T-helper 2 cell (primary cell): ENCODE results near the gene WFDC5.

Source experiments
- DNase-seq, 5 experiments: peaks; one replicate each; pipeline versions ENCODE4 v3.0.0 to v3.0.0-alpha.2; 2012 to 2022

The WFDC5 gene

GRCh38 chr20:45113865-45114264 is 1.1 kb downstream of the WFDC5 start:
- DNase-seq = no peak

GRCh38 chr20:45112754-45113153 is 2.2 kb downstream of the WFDC5 start:
- no peak for DNase-seq

GRCh38 chr20:45111799-45112471 is 3.0 kb downstream of the WFDC5 start:
- DNase-seq = peak in 1 of 5 experiments; percentile 57

GRCh38 chr20:45111285-45111684 is 3.7 kb downstream of the WFDC5 start:
- DNase-seq = no peak

GRCh38 chr20:45110301-45110700 is 4.7 kb downstream of the WFDC5 start:
- DNase-seq = no peak

- no peak for DNase-seq
Observed at GRCh38 chr20:45109634-45110033, 5.3 kb downstream of the WFDC5 start.

- no peak for DNase-seq
Observed at GRCh38 chr20:45105317-45105716, 9.7 kb downstream of the WFDC5 start.

GRCh38 chr20:45104786-45105185 is 10.2 kb downstream of the WFDC5 start:
- no peak for DNase-seq

GRCh38 chr20:45103072-45103471 is 11.9 kb downstream of the WFDC5 start:
- no peak for DNase-seq

- no peak for DNase-seq
Observed at GRCh38 chr20:45101333-45101850, 13.6 kb downstream of the WFDC5 start.

GRCh38 chr20:45100563-45101245 is 14.3 kb downstream of the WFDC5 start, which contains the start of gene KCNS1:
Gene KCNS1, minus strand, starts transcription at chr20:45101127. Its CDS starts 1,891 bp downstream, at chr20:45099236.
- no peak for DNase-seq

- peak in 1 of 5 experiments; percentile 71 for DNase-seq
Observed at GRCh38 chr20:45098103-45098773, 16.7 kb downstream of the WFDC5 start.

GRCh38 chr20:45097485-45098102 is 17.4 kb downstream of the WFDC5 start:
- DNase-seq = peak in 3 of 5 experiments; percentile 9 to 82 (median 11)

- DNase-seq = no peak
Observed at GRCh38 chr20:45096781-45097180, 18.2 kb downstream of the WFDC5 start.

GRCh38 chr20:45095805-45096238 is 19.2 kb downstream of the WFDC5 start:
- DNase-seq = peak in 4 of 5 experiments; percentile 22 to 66 (median 26)

GRCh38 chr20:45094864-45095574 is 20.0 kb downstream of the WFDC5 start:
- DNase-seq = no peak

GRCh38 chr20:45094201-45094600 is 20.8 kb downstream of the WFDC5 start:
- DNase-seq = no peak

GRCh38 chr20:45092898-45093297 is 22.1 kb downstream of the WFDC5 start:
- no peak for DNase-seq

GRCh38 chr20:45091366-45091765 is 23.6 kb downstream of the WFDC5 start:
- DNase-seq = no peak

GRCh38 chr20:45090481-45090880 is 24.5 kb downstream of the WFDC5 start:
- no peak for DNase-seq

- DNase-seq = no peak
Observed at GRCh38 chr20:45088247-45088646, 26.7 kb downstream of the WFDC5 start.

- DNase-seq = no peak
Observed at GRCh38 chr20:45087814-45088213, 27.2 kb downstream of the WFDC5 start.
